Measurements from ENCODE around the gene LRRC47. TPM values are rescaled to one million over a fixed set of nuclear protein-coding genes. Genes with fewer than 3 reads are reported as not detected.
"Not testable (repeated sequence)": the region's sequence is repeated elsewhere in the genome, so short reads cannot be mapped to it uniquely, and the experiment has no call there.

Gene LRRC47
- total and polyA plus RNA-seq, 5 experiments from 2014 or later: 23.9 to 52.6 (median 34.9) TPM

- Mint-ChIP-seq H3K9me3 (peaks cover 0 to 8% (median 0%) of the 10 kb centered on the region in 9 donors), H3K27me3 (peaks cover 11 to 54% (median 31%) of the 10 kb centered on the region in 5 donors), H3K27ac (no peak overlapping the region), H3K36me3 (no peaks in the 10 kb centered on the region), H3K4me1 (no peaks in the 10 kb centered on the region), H3K4me3 (no peak overlapping the region)
- ATAC-seq: no peak
- POLR2A ChIA-PET: no interaction called here
- no peak for DNase-seq
Observed at GRCh38 chr1:3762151-3762872, 34.0 kb downstream of the LRRC47 start.

GRCh38 chr1:3761296-3762010 lies 34.8 kb downstream of the LRRC47 start:
- Mint-ChIP-seq H3K4me1 (no peaks in the 10 kb centered on the region), H3K27me3 (peaks cover 11 to 54% (median 31%) of the 10 kb centered on the region in 5 donors), H3K9me3 (peaks cover 0 to 8% (median 0%) of the 10 kb centered on the region in 9 donors), H3K36me3 (no peaks in the 10 kb centered on the region), H3K27ac (no peak overlapping the region), H3K4me3 (no peak overlapping the region)
- POLR2A ChIA-PET: no interaction called here
- DNase-seq (no peak), ATAC-seq (no peak)

GRCh38 chr1:3759796-3760195 lies 36.5 kb downstream of the LRRC47 start:
- Mint-ChIP-seq H3K9me3 (peaks cover 0 to 8% (median 0%) of the 10 kb centered on the region in 9 donors), H3K4me1 (no peaks in the 10 kb centered on the region), H3K27me3 (peaks cover 11 to 50% (median 26%) of the 10 kb centered on the region in 5 donors), H3K27ac (no peak overlapping the region), H3K36me3 (no peaks in the 10 kb centered on the region), H3K4me3 (no peak overlapping the region)
- ATAC-seq (no peak), DNase-seq (no peak)
- POLR2A ChIA-PET: interaction anchor here (0.6 kb wide), 1 partner anchor 26 kb away, joined by 3 read pairs; no protein-coding TSS in a partner anchor

- Mint-ChIP-seq H3K36me3 (no peaks in the 10 kb centered on the region), H3K4me3 (no peak overlapping the region), H3K27me3 (peaks cover 8 to 50% (median 23%) of the 10 kb centered on the region in 5 donors), H3K4me1 (no peaks in the 10 kb centered on the region), H3K27ac (peak overlapping the region in 1 of 10 donors; percentile 18), H3K9me3 (peaks cover 0 to 8% (median 0%) of the 10 kb centered on the region in 9 donors)
- POLR2A ChIA-PET: interaction anchor here (0.6 kb wide), 1 partner anchor 27 kb away, joined by 3 read pairs; no protein-coding TSS in a partner anchor
- ATAC-seq: no peak
- DNase-seq: no peak
Observed at GRCh38 chr1:3759164-3759563, 37.1 kb downstream of the LRRC47 start.

- DNase-seq (no peak), ATAC-seq (no peak)
- H3K4me3 Mint-ChIP-seq: no peak overlapping the region
- peak overlapping the region in 1 of 10 donors; percentile 47 for H3K27ac Mint-ChIP-seq
- no peaks in the 10 kb centered on the region for H3K4me1 Mint-ChIP-seq
- H3K9me3 Mint-ChIP-seq: peaks cover 0 to 8% (median 0%) of the 10 kb centered on the region in 9 donors
- no peaks in the 10 kb centered on the region for H3K36me3 Mint-ChIP-seq
- H3K27me3 Mint-ChIP-seq: peaks cover 7 to 37% (median 22%) of the 10 kb centered on the region in 5 donors
- POLR2A ChIA-PET: no interaction called here
Observed at GRCh38 chr1:3756394-3756793, 39.9 kb downstream of the LRRC47 start.

- no peaks in the 10 kb centered on the region for H3K36me3 Mint-ChIP-seq
- no peak overlapping the region for H3K27ac Mint-ChIP-seq
- no peaks in the 10 kb centered on the region for H3K9me3 Mint-ChIP-seq
- ATAC-seq: no peak
- POLR2A ChIA-PET: interaction anchor here (1.1 kb wide), 1 partner anchor 9 kb away, joined by 3 read pairs; no protein-coding TSS in a partner anchor
- no peak for DNase-seq
- no peak overlapping the region for H3K4me3 Mint-ChIP-seq
- H3K27me3 Mint-ChIP-seq: peaks cover 0 to 12% (median 1%) of the 10 kb centered on the region in 5 donors
- H3K4me1 Mint-ChIP-seq: no peaks in the 10 kb centered on the region
Observed at GRCh38 chr1:3753656-3754454, 42.4 kb downstream of the LRRC47 start.

- no peak for DNase-seq
- no peak for ATAC-seq
- no peak within 1 kb of the TSS for H3K4me3 Mint-ChIP-seq
- peaks cover 0 to 10% (median 9%) of the 10 kb centered on the region in 4 donors for H3K4me1 Mint-ChIP-seq
- no peaks in the 10 kb centered on the region for H3K9me3 Mint-ChIP-seq
- H3K36me3 Mint-ChIP-seq: no peaks in the 10 kb centered on the region
- H3K27ac Mint-ChIP-seq: peak within 1 kb of the TSS in 1 of 10 donors; percentile 74
- peaks cover 0 to 12% (median 1%) of the 10 kb centered on the region in 5 donors for H3K27me3 Mint-ChIP-seq
- POLR2A ChIA-PET: interaction anchor here (0.8 kb wide), 1 partner anchor 19 kb away, joined by 7 read pairs; no protein-coding TSS in a partner anchor
Observed at GRCh38 chr1:3752400-3752945, 43.8 kb downstream of the LRRC47 start, which contains the start of gene CCDC27. Gene CCDC27, plus strand, starts transcription at chr1:3752450. Its CDS starts 32 bp downstream, at chr1:3752482.

- Mint-ChIP-seq H3K36me3 (no peaks in the 10 kb centered on the region), H3K9me3 (no peaks in the 10 kb centered on the region), H3K4me1 (peaks cover 3 to 22% (median 19%) of the 10 kb centered on the region in 4 donors), H3K27me3 (peaks cover 0 to 3% (median 0%) of the 10 kb centered on the region in 5 donors), H3K27ac (peak overlapping the region in 1 of 10 donors; percentile 54), H3K4me3 (no peak overlapping the region)
- ATAC-seq (no peak), DNase-seq (no peak)
- POLR2A ChIA-PET: no interaction called here
Observed at GRCh38 chr1:3750741-3751140, 45.6 kb downstream of the LRRC47 start.

- Mint-ChIP-seq H3K4me1 (peaks cover 12 to 31% (median 30%) of the 10 kb centered on the region in 4 donors), H3K27ac (no peak overlapping the region), H3K9me3 (peaks cover 0 to 3% (median 0%) of the 10 kb centered on the region in 9 donors), H3K27me3 (peaks cover 0 to 1% (median 0%) of the 10 kb centered on the region in 5 donors), H3K4me3 (no peak overlapping the region), H3K36me3 (peaks cover 0 to 5% (median 3%) of the 10 kb centered on the region in 3 donors)
- no peak for DNase-seq
- ATAC-seq: no peak
- POLR2A ChIA-PET: interaction anchor here (0.7 kb wide), 1 partner anchor 82 kb away, joined by 5 read pairs; no protein-coding TSS in a partner anchor
Observed at GRCh38 chr1:3749512-3749911, 46.8 kb downstream of the LRRC47 start.

- H3K27me3 Mint-ChIP-seq, H3K36me3 Mint-ChIP-seq, POLR2A ChIA-PET, ATAC-seq, H3K9me3 Mint-ChIP-seq, DNase-seq: not testable (repeated sequence)
- Mint-ChIP-seq H3K27ac (peak overlapping the region in 3 of 10 donors; percentile 52 to 87 (median 79)), H3K4me1 (peaks cover 13 to 35% (median 33%) of the 10 kb centered on the region in 4 donors), H3K4me3 (peak overlapping the region in 9 of 10 donors; percentile 29 to 84 (median 71))
Observed at GRCh38 chr1:3748316-3748900, 47.9 kb downstream of the LRRC47 start.

GRCh38 chr1:3747903-3748302 lies 48.4 kb downstream of the LRRC47 start:
- DNase-seq: no peak
- Mint-ChIP-seq H3K27me3 (peaks cover 0 to 1% (median 0%) of the 10 kb centered on the region in 5 donors), H3K9me3 (peaks cover 0 to 3% (median 0%) of the 10 kb centered on the region in 9 donors), H3K36me3 (peaks cover 0 to 13% (median 3%) of the 10 kb centered on the region in 3 donors), H3K4me1 (peaks cover 16 to 39% (median 35%) of the 10 kb centered on the region in 4 donors), H3K4me3 (peak overlapping the region; percentile 66 to 84 (median 72)), H3K27ac (peak overlapping the region in 4 of 10 donors; percentile 46 to 87 (median 76))
- no peak for ATAC-seq
- POLR2A ChIA-PET: no interaction called here

Measured in naive thymus-derived CD8-positive, alpha-beta T cell (primary cell).